Stimulated activated CD8-positive, alpha-beta memory T cell treated with anti-CD3 and anti-CD28 coated beads, Interleukin-12 subunit alpha, Interleukin-12 subunit beta, amount 100 ng/mL, for 1 hour (primary cell): ENCODE measurements around the gene LHX3.

Experiments used
- DNase-seq: peaks from one replicate; pipeline ENCODE4 v3.0.0-alpha.2; 2020; ENCODE audit warnings: low read depth

LHX3 gene

DNA sequence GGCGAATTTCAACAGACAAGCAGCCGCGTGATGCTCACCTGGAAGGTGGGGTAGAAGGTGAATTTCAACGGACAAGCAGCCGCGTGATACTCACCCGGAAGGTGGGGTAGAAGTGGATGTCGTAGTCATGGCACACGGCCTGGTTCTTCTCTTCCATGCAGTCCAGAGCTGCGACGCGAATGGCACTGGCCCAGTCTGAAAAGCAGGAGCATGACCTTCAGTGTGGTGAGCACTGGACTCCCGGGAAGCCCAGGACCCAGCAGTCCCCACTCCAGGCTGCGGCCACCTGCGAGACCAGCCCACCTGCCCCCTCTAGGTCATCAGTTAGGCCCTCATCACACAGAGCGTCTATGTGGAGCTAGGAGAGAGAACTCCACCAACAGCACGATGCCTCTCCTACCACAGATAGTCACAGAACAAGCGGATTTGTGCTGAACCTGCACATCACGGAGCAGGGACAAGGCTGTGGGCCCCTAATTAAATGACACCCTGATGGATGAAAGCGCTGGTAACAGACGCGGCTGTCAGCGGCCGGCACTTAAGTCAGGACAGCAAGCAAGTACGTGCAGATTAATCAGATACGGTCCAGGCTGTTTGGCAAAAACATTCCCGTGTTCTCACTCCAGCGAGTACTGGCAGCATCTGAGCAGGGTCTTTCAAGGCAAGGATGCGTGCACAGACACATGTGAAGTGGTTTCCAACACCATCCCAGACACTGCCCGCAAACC is 21.9 kb upstream of the LHX3 start:
- DNase-seq: no peak

DNA sequence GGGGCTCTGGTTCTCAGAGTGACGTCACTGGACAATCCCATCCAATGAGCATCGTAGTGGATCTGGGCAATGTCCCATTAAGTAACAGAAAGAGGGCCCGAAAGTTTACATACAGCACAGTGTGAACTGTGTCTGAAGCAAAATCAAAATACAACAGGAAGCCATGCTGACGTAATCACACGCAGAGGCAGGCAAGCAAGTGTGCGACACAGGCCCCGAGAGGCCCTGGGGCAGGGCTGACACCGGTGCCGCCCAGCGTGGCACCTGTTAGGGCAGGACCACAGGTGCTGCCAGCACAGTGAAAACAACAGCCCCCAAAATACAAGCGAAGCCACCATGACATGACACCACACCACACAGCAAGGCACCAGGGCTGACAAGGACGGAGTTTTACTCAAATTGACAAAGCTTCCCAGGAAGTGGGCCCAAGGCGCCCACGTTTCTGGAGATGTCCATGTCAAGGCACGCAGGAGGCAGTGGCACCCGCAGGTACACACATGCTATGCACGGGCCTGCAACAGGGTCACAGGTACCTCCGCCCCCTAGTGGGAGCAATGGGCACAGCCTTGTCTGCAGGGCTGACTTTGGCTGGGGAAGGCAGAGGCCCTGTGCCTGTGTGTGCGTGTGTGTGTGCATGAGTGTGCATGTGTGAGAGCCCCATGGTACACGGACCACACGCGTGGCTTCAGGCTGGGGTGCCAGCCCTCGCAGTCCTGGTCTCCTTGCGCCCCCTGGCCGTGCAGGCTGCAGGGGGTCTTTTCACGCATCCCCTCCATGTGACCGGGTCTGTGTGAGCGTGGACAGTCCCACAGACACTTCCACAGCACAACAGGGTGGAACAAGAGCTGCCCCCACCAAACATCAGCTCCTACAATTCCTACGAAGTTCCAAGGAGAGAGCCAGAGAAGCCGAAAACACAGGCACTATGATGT is 21.1 kb upstream of the LHX3 start:
- peak; percentile 20 for DNase-seq

DNA sequence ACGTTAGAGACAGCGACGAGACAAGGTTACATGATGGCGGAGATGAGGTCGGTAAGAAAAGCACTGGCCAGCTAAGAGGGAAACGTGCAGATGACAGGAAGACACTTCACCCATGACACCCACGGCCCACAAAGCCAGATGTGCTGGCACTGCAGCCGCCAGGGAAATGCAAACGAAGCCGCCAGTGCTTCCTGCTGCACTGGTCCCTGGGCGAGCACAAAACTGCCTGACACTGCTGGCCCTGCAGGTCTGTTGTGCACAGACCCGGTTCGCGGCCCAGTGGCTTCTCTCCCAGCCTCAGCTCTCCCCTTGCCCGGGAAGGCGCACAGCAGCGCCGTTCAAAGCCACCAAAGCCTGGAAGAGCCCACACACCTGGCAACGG is 20.4 kb upstream of the LHX3 start:
- DNase-seq: no peak

DNA sequence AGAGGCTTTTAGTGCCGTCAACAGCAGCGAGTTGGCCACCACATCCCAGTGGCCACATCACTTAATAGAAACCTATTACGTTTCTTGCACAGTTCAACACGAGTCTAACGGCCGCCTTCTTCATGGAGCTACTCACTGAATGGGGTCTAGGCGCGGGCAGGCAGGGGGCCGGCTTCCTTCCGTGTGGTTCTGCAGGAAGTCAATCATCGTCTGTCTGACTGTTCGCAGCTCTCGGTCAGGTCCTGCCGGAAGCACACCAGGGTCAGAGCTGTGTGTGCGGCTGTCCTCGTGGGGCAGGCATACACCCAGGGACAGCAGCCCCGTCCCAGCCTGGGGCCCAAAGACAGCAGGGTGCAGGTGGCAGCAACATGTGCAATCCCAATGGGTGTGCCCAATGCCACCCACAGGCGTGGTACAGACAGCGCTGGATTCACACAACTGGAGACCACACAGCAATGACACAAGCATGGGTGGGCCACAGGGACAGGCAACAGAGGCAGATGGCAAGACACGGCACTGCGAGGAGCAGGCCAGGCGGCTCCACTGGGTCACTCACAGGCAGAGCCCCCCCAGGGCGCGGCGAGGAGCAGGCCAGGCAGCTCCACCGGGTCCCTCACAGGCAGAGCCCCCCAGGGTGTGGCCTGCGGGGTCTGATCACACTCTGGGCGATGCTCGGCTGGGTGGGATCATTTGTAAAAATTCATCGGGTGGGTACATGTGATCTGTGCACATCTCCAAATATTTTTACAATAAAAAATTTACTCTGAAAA is 19.1 kb upstream of the LHX3 start:
- DNase-seq: no peak

DNA sequence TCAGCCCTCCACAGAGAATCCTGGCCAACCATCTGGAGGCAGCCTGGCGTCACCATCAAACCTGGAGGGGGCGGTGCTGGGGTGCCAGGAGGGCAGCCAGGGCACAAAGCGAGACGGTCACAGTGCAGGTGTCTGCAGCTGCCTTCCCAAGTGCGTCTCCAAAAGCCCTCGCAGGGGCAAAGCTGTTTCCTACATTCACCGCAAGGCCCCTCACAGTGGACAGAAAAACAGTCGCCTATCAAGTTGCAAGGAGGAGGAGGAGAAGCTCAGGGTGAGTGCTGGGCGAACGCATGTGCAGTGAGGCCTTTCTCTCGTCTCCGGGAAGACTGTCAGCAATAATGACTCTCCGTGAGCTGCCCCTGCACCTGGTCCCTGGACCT is 18.0 kb upstream of the LHX3 start:
- DNase-seq: no peak

DNA sequence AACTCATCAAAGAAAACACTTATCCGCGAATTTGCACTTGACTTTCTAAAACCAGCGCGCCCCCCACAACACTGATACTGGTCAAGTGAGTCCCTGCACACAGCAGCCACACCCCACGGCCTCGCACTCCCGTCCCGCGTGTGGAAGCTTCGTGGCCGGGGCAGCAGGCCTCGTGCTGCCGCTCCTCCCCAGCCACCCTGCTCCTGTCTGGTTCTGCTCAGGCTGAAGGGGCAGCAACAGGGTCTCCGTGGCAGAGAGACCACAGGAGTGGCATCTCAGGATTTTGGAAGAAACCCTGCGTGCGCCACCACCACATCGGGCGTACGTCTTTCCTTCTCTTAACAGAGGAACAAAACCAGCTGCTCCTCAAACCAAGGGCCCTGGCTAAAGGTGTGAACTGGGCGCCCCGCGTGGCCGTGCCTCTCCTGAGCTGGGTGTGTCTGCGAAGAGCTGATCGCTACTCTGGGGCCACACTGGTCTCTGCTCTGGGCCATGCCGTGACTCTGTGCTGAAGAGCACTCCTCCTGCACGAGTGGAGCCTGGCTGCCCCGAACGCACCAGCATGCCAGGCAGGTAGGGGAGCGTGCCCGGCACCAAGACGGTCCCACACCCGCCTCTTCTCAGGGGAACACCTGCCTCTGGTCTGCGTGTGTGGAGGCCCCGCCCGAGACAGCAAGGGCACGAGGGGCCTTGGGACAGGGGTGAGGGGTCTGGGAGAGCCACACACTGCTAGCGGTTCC is 17.4 kb upstream of the LHX3 start:
- no peak for DNase-seq

DNA sequence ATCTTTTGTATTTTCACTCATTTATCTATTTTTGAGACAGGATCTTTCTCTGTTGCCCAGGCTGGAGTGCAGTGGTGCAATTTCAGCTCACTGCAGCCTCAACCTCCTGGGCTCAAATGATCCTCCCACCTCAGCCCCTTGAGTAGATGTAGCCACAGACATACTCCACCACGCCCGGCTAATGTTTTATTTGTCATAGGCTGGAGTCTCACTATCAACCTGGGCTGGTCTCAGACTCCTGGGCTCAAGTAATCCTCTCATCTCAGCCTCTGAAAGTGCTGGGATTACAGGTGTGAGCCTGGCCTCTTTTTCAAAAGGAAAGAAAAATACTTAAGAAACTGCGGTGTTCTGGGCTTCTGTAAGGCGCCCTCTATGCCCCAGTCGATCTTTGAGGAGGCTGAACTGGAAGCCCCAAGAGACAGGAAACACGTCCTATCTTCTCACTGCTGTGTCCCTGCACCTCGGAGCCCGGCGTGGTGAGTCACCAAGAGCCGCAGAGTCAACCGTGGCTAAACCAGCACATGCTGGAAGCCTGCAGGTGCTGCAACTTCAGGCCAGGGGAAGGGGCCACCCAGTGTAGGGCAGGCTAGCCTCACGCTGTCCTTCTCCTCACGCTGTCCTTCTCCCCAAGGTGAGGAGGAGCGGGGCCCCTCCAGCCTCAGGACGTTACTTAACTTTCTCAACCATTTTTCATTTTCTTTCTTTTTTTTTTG is 15.2 kb upstream of the LHX3 start:
- DNase-seq: no peak

DNA sequence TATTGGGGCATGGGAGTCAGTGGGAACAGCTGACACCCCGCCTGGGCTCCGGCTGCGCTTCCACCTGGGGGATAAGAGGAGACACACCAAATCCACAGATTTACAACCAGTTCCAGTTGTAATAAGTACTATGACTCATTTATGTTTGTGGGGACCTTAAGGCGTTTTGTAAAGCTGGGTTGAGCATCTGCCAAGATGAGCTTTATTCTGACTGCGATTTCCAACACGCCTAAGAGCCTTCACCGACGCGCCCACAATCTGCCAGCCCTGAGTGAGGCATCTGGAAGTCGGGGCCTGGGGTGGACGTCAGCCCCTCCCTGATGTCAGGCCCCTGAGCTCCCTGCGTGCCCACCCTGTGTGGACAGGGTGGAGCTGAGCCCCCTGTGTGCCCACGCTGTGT is 14.3 kb upstream of the LHX3 start:
- no peak for DNase-seq

DNA sequence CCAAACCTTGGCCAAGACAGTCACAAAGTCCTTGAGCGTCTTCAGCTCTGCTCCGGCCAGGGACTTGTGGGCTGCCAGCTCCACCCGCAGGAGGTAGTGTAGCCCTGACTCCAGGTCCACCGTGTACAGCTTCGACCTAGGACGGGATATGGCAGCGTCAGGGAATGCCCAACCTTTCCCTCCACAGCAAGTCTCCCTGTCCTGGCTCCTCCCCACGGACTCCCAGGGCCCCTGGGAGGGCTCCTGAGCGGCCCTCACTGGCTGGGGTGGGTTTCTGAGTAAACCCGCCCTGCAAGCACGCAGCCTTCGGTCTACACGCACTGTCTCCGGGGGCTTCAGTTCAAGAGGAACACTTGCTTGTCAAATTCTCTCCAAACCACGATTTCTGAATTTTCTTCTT is 13.7 kb upstream of the LHX3 start:
- no peak for DNase-seq

DNA sequence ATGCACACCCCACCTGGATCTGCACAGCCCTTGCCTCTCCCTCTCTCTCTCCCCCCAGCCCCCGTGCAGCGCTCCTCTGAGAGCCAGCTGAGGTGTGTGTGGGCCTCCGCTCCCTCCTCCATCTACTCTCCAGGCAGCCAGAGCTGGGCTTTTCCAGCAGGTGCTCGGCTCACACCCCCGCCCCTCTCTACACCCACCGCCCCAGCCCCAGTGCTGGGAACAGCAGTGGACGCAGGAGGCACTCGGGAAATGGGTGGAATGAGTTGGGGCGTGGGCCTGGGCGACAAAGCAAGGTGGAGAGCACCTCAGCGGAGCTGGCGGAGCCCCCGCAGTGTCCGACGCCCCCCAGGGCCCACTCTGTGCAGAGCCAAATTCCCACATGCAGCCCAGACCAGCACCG is 13.3 kb upstream of the LHX3 start:
- DNase-seq: no peak

DNA sequence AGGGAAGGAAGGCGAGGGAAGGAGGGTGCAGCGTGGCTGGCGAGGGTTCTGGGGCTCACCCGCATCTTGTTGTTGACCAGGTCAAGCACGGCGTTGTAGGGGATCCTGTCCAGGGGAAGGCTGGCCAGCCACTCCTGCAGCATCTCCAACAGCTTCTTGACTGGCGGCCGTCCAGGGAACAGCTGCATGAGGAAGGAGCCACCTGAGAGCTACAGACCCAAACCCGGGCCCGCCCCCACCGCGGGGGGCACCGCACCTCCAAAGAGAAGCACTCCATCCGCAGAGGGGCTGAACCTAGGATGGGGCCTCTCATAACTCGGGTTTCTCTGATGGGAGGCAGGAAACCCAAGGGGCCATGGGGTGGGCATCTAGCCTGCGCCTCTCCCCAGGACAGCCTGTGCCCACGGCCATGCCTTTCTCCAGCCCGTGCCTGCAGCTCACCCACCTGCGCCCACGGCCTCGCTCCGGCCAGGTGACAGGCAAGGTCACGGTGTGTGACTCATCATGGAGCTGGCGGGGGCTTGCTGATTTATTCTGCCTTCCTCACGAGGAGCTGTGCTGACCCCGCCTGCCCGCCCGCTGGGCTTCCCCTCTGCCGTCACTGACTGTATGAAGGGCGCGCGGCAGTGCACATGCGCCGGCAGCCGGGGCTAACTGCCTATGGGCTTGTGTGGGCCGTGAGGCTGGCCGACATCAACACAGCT is 11.8 kb upstream of the LHX3 start:
- no peak for DNase-seq

DNA sequence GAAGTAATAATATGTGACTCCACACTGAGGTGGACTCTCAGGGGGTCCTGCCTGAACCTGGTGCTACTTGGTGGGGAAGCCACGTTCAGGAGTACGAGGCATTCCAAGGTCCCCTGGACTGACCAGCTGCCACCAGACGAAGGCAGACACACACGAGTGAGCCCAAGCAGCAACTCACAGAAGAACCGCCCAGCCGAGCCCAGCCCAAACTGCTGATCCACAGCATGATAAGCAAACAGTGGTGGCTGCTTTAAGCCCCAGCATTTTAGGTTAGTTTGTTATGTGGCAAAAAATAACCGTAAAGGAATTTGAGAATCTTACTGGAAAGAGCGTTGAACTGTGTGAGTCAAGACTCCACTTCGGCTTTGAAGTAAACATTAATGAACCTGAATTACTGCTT is 8.8 kb upstream of the LHX3 start:
- no peak for DNase-seq

DNA sequence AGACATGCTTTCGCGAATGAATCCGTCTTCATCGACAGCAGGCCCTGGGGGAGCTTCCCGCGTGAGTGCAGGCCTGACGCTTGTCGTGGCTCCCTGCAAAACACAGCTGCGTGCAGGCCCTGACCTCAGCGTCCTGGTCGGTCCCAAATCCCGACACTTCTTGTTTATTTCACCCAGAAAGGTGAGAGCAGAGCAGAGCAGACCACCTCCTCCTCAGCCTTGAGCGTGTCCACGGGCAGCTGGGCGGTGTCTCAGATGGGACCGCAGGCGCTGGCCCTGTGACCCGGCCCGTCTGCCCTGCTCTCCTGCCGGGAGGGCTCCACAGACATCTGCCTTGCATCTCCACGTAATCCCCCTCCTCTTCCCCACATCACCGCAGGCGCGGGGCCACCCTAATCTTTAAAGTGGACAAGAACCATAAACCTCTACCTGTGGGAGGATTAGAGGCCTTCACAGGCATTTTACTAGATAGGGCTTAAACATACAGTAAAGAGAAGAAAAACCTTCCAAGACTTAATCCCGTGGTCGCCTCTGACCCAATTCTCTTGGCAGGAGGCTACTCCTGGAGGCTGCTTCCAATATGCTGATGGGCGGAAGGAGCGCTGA is 7.5 kb upstream of the LHX3 start:
- no peak for DNase-seq

DNA sequence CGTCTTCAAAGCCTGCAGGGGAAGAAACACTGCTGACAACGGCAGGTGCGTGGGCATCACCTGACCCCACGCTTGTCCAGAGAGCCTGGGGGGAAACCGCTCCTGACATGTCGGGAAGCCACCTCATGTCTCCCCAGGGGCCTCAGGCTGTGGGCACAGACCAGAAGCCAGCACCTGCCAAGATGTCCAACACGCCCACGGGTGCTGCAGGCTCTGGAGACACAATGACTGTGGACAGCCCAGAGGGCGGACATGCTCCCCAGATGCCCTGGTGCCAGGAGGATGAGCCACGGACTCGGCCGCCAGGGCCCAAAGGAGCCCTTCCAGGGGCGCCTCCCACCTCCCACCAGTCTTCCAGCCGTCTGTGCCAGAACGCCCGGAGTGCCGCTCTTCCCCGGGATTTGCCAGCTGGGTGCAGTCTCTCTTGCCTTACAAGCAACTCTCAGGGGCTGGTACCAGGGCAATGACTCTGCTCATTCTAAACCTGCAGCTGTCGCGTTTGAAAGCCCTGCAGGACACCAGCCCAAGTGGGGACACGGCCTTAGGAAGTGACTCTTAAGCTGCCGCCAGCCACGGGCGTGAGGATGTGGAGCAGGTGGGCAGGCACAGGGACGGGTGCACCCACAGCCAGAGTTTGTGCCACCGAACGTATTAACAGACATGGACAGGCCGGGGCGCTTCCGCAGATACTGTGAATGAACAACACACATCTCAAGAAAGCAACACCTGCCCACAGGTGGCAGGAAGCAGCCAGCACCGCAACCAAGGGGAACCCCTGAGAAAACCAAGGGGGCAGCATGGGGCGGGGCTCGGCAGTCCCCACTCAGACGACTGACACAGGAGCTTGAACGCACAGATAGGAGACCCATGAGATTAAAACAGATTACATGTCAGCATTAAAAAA is 6.8 kb upstream of the LHX3 start:
- no peak for DNase-seq

DNA sequence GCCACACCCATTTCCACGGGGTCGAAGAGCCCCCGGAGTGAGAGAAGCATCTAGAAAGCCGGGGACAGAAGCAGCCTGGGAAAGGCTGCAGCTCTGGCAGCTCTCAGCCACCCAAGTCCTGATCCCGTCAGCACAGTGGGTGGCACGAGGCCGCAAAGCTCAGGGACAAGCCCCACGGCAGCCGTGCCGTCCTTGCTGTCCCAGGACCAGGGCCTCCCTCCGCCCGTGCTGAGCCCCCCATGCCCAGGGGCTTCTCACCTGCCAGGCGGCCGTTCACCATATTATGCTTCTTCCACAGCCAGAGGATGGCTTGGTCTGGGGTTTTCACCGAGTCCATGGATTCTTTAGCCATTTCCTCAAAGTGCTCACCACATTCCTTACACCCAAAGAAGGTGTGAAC is 6.1 kb upstream of the LHX3 start:
- DNase-seq: no peak

DNA sequence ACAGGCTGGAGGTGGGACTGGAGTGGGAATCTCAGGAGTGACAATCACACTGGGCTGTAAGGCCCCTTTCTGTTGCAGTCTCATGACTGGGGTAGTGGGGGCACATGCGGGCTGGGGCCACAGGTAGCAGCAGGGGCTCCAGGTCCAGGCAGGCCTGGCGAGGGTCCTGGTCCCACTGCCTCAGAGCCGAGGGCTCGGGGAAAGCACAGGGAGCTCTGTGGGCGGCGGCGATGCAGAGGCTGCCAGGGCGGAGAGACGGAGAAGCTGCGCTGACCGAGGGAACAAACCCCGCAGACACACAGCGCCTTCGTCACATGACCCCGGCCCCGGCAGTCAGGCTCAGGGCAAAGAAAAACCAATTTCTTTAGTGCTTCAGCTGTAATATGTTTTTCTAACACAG is 5.3 kb upstream of the LHX3 start:
- DNase-seq: no peak

DNA sequence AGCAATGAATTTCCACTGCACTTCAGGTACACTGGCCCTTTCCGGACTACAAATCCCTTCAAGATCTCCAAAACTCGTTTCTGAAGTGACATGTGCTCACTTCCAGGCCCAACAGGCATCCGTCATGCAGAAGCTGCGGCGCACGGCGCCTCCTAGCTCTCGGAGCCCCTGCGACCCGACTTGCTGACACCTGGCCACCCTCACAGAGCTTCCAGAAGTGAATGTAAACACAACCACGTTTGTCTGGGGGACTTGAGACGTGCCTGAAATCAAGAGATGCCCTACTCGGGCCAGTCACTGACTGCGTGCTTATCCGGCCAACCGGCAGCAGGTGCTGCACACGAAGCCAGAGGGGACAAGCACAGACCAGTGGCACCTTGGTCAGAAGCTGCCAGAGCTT is 4.9 kb upstream of the LHX3 start:
- DNase-seq: no peak

DNA sequence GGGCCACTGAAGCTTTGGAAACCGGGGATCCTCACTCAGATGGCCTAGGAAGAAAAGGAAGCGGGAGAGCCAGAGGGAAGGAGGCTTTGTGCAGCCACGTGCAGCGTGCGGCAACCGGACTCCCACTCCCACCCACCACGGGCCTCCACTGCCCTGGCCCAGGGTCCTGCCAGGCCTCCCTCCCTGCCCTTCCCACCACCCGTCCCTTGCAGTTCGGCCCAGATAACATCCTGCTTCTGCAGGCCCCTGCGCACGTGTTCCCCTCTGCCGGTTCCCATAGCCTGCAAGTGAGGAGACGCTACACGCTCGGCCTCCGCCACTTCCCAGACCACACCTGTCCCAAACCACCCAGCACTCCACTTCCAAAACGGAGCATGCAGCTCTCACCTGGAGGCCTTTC is 4.3 kb upstream of the LHX3 start:
- no peak for DNase-seq

DNA sequence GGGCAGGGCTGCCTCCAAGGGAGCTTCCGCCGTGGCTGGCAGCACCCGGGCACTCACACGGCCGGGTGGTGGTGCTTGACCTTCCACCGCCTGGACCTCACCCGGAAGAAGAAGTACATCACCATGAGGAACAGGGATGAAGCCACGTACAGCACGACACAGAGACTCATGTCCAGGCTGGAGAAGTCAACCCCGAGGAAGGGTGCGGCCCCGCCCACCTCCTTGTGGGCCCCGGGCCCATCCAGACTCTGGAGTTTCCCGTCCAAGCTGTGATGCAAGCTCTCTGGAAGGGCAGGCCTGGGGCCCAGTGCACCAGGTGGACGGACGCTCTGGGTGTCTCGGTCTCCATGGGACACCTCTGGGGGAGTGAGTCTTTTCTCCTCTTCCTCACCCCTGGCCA is 3.7 kb upstream of the LHX3 start:
- DNase-seq: no peak
